IPS-11a (cell line): ENCODE results near the gene LAMB4.
"Not testable (repeated sequence)": the region's sequence is repeated elsewhere in the genome, so short reads cannot be mapped to it uniquely, and the experiment has no call there.

Experiments used
- H3K4me3 ChIP-seq: one replicate; pipeline ENCODE4 v1.5.1; 2013; ENCODE audit warnings: low read depth, low read length, control low read depth

Gene LAMB4

GRCh38 chr7:108051454-108051853, 78.7 kb downstream of the LAMB4 start:
- H3K4me3 ChIP-seq: no peak overlapping the region

GRCh38 chr7:108049962-108050361, 80.2 kb downstream of the LAMB4 start:
- H3K4me3 ChIP-seq: no peak overlapping the region

GRCh38 chr7:108048422-108048821, 81.7 kb downstream of the LAMB4 start:
- H3K4me3 ChIP-seq: no peak overlapping the region

- H3K4me3 ChIP-seq: no peak overlapping the region
Observed at GRCh38 chr7:108046952-108047506, 83.1 kb downstream of the LAMB4 start.

- H3K4me3 ChIP-seq: no peak overlapping the region
Observed at GRCh38 chr7:108045669-108046068, 84.5 kb downstream of the LAMB4 start.

GRCh38 chr7:108045154-108045553, 85.0 kb downstream of the LAMB4 start:
- H3K4me3 ChIP-seq: no peak overlapping the region

GRCh38 chr7:108044345-108044744, 85.8 kb downstream of the LAMB4 start:
- no peak overlapping the region for H3K4me3 ChIP-seq

GRCh38 chr7:108038986-108039385, 91.2 kb downstream of the LAMB4 start:
- no peak overlapping the region for H3K4me3 ChIP-seq

- H3K4me3 ChIP-seq: no peak overlapping the region
Observed at GRCh38 chr7:108037741-108038140, 92.4 kb downstream of the LAMB4 start.

- H3K4me3 ChIP-seq: no peak overlapping the region
Observed at GRCh38 chr7:108037140-108037539, 93.0 kb downstream of the LAMB4 start.

- H3K4me3 ChIP-seq: no peak overlapping the region
Observed at GRCh38 chr7:108034586-108034985, 95.6 kb downstream of the LAMB4 start.

GRCh38 chr7:108033776-108034497, 96.2 kb downstream of the LAMB4 start:
- H3K4me3 ChIP-seq: no peak overlapping the region

GRCh38 chr7:108033309-108033708, 96.9 kb downstream of the LAMB4 start:
- H3K4me3 ChIP-seq: not testable (repeated sequence)

- no peak overlapping the region for H3K4me3 ChIP-seq
Observed at GRCh38 chr7:108030516-108030915, 99.6 kb downstream of the LAMB4 start.

GRCh38 chr7:108029034-108029433, 101.1 kb downstream of the LAMB4 start:
- H3K4me3 ChIP-seq: no peak overlapping the region

- no peak overlapping the region for H3K4me3 ChIP-seq
Observed at GRCh38 chr7:108028111-108028510, 102.0 kb downstream of the LAMB4 start.

GRCh38 chr7:108027239-108027638, 102.9 kb downstream of the LAMB4 start:
- H3K4me3 ChIP-seq: no peak overlapping the region

GRCh38 chr7:108026647-108027046, 103.5 kb downstream of the LAMB4 start:
- no peak overlapping the region for H3K4me3 ChIP-seq

GRCh38 chr7:108026116-108026515, 104.0 kb downstream of the LAMB4 start:
- no peak overlapping the region for H3K4me3 ChIP-seq

GRCh38 chr7:108024538-108024937, 105.6 kb downstream of the LAMB4 start:
- no peak overlapping the region for H3K4me3 ChIP-seq

GRCh38 chr7:108020585-108020984, 109.6 kb downstream of the LAMB4 start:
- H3K4me3 ChIP-seq: no peak overlapping the region

GRCh38 chr7:108018668-108019067, 111.5 kb downstream of the LAMB4 start:
- H3K4me3 ChIP-seq: no peak overlapping the region

GRCh38 chr7:108017776-108018151, 112.4 kb downstream of the LAMB4 start:
- H3K4me3 ChIP-seq: no peak overlapping the region
